GM21528 (cell line): Measurements from ENCODE around the gene ANKH.
"Not testable (repeated sequence)": the region's sequence is repeated elsewhere in the genome, so short reads cannot be mapped to it uniquely, and the experiment has no call there.

Source experiments
- ATAC-seq: cut with Tn5 transposase; IDR thresholded peaks from one replicate; pipeline ENCODE4 v1.9.1; 2021; ENCODE audit warnings: mild to moderate bottlenecking, moderate library complexity; ENCODE audit not compliant: unreplicated experiment, low FRiP score

The ANKH gene

DNA sequence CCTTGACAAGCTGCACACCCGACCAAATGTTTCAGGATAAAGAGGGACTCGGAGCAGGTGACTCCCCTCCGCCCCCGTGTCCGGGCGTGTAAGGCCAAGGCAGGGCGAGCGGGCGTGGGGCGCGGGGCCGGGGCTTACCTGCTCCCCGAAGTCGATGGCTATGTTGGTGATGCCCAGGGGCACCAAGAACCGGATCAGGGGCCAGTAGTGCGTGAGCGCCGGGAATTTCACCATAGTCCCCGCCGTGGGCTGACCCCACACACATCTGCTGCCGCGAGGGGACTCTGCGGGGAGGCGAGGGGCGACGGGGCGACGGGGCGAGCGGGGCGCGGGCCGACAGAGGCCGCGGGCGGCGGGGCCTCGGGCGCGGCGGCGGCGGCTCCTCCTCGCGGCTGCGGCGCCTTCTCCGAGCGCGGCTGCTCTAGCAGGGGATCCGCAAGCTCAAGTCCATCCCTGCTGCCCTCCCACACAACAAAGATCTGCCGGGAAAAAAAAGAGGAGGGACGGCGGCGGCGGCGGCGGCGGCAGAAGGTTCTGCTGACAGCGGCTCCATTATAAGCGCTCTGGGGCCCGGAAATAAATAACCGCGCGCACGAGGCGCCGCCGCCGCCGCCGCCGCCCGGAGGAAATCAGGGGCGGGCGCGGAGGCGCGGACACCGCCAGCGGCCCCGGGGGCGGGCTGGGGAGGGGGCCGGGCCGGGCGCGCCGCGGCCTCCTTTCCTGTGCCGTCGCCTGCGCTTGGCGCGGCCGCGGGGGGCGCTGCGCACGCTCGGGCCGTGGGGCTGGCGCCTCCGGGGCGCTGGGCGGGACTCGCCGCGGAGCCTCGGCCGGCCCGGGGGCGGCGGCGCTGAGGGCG, at the start of gene ANKH:
ANKH (minus strand) TSS at position 565 of the 856 bp plus-strand sequence; CDS start at position 234, 331 bp downstream.
- peak; percentile 92 for ATAC-seq

DNA sequence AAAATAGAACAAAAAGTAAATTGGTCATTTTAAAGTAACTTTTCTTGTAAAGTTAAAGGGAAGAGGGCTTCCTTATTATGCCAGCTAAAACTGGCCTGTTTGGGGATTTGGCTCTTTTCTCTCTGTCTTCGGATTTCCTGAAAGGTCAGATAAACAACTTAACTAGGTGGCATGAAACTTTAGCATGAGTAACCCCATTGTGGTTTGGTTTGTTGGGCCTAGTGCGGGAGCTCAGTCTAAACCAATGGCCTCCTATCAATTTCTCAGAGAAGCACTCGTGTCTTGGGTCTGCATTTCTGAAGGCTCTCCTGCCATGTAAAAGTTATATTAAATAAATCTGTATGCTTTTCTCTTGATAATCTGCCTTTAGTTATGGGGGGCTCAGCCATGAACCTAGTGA, 48.5 kb upstream of the ANKH start:
- ATAC-seq: no peak

DNA sequence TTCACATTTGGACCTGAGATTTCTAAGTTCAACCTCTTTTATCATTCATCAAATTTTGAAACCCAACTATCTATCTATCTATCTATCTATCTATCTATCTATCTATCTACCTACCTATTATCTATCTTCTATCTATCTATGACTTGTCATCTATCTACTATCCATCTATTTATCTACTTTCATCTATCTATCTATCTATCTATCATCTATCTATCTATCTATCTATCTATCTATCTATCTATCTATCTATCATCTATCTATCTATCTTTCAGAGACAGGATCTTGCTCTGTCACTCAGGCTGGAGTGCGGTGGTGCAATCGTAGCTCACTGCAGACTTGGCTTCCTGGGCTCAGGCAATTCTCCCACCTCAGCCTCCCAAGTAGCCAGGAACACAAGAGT, 47.5 kb upstream of the ANKH start:
- ATAC-seq: not testable (repeated sequence)

DNA sequence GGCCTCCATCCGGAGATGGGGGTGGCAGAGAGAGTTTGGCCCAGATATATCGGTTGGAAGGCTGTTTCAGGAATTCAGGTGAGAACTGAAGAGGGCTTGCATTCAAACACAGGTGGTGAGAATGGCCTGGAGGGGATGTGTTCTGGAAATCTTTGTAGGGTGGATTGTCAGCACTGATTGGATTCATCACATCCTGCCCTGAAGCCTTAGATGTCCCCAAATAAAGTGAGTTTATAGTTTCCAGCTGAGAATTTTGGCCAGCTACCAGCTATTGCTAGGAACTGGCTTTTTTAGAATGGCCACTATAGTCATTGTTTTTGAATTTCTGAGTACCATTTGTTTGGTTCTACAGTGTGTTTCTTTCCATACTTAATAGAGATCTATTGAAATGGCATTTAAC, 46.1 kb upstream of the ANKH start:
- ATAC-seq: no peak

DNA sequence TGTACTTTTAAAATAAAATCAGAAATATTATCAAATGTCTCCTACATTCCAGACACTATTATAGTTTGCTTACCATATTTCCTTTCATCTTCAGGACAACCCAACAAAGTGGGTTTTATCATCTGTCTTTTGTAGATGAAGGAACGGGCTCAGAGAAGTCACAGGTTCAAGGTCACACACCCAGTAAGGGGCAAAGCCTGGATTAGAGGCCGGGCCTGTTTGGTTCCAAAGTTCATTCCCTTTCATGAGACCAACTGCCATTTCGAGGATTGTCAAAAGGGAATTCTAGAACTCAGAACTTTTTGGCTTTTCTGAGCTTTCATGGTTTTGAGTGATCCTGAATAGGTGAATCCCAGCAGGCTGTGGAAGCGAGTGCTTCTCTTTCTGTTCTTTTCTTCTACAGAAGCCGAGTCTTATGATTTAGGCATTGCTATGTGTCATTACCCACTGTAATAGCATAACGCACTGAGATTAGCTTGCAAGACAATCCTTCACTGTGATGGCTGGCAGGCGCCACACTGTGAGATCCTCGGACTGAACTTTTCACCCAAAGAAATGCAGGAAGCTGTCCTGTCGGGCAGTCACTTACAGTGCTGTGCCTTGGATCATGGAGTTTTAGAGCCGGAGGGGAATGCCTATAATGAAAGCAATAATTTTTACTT, 43.8 kb upstream of the ANKH start:
- ATAC-seq: no peak

DNA sequence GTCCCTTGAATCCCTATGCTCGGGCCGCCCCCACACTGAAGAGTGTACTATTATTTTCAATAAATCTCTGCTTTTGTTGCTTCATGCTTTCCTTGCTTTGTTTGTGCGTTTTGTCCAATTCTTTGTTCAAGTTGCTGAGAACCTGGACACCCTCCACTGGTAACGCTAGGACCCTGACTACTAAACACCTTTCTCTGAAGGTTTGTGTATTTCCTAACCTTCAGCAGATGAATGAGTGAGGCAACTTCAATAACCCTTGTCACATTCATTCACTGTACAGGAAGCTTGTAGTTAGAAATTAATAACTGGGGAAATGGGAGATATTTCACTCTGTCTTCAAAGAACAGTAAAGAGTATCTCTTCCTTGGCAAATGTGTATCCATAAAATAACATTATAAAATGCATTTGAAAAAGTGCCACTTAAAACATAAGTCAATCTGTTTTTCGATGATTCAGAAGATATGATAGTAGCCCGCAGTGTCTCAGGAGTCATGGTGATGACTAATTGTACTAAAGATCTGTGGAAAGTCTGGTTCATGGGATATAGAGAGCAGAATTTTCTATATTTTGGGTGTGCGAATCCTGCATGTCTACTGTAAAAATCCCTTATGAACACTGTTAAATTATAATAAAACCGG, 43.2 kb upstream of the ANKH start:
- no peak for ATAC-seq

DNA sequence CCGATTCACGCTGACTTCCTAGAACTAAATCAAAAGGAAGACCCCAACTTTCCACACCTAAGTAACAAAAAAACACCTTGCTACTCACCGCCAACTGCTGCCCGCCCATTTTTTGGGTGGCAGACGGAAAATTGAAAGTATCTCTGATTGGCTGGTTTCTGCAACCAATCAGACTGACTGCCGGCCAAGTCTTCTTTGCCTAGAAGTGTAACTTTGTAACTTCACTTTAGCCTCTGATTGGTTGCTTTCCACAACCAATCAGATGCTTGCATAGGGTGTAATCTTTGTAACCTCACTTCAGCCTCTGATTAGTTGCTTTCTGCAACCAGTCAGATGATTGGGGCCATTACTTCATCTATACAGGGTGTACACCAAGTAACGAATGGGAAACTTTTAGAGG, 42.6 kb upstream of the ANKH start:
- no peak for ATAC-seq

DNA sequence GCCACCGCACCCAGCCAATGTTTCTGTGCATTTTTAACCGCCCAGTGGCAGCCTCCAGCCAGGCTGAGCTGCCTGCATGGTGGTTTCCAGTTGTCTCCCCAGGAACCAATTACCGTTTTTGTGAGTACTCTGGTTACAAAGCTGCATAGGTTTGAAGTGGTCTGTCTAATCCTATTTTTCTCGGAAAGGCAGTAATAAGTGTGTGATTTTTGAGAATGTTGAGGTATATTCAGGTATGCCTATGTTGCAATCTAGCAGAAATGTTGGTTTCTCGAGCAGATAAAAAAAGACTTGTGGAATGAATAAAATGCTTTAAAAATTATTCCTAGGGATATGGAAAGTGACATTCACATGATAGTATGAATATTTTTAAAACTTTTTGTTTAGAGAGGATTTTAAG, 41.5 kb upstream of the ANKH start:
- ATAC-seq: no peak

- no peak for ATAC-seq
Measured at GRCh38 chr5:14912206-14912605, 40.6 kb upstream of the ANKH start.

DNA sequence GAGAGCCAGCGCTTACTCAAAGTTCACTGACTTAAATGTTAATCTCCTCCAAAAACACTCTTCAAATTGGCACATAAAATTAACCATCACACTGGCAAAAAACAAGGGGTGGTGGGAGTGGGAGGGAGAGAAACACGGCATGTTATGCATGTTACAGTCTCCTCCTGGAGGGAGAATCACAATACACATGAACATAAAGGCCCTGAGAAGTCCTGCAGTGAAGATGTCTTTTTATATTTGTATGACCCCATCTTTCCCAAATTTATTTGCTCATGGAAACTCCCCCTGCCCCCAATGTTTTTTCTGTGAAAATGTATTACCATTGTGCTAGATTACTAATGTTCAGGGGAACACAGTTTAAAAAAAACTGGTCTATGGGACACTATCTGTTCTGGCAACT, 37.8 kb upstream of the ANKH start:
- no peak for ATAC-seq

- ATAC-seq: no peak
Measured at GRCh38 chr5:14908172-14908571, 36.6 kb upstream of the ANKH start.

DNA sequence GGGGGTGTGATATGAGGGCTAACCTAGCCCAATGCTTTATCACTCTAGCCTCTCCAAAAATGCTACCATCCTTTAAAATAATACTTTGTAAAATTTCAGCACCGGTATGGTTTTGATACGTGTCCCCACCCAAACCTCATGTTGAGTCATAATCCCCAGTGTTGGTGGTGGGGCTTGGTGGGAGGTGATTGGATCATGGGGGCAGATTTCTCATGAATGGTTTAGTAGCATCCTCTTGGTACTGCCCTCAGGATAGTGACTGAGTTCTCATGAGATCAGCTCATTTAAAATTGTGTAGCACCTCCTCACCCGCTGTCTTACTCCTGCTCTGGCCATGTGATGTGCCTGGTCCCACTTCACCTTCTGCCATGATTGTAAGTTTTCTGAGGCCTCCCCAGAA, 35.0 kb upstream of the ANKH start:
- no peak for ATAC-seq

- ATAC-seq: no peak
Measured at GRCh38 chr5:14902826-14903560, 31.4 kb upstream of the ANKH start.

DNA sequence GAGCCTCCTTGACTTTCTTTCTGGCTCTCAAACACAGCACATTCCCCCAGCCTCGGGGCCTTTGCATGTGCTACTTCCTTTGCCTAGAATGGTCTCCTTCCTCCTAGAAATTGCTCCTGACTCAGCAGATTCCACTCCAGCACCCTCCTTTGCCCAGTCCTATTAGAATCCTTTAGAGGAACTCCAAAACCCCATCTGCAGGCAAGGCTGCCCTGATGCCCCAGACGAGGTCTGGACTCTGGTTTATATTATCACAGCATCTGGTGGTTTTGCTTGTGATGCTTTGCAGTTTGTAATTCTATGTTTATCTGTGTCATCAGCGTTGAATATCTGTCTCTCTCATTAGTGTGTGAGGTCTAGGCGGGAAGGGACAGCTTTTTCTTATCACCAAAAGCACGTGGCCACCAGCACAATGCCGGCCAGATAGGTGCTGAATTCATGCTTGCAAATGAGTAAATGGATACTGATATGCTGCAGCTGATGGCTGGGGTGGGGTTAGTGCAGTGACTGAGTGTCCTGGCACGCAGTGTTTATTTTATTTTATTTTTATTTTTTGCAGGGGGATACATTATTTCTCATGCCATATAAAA, 30.0 kb upstream of the ANKH start:
- no peak for ATAC-seq

DNA sequence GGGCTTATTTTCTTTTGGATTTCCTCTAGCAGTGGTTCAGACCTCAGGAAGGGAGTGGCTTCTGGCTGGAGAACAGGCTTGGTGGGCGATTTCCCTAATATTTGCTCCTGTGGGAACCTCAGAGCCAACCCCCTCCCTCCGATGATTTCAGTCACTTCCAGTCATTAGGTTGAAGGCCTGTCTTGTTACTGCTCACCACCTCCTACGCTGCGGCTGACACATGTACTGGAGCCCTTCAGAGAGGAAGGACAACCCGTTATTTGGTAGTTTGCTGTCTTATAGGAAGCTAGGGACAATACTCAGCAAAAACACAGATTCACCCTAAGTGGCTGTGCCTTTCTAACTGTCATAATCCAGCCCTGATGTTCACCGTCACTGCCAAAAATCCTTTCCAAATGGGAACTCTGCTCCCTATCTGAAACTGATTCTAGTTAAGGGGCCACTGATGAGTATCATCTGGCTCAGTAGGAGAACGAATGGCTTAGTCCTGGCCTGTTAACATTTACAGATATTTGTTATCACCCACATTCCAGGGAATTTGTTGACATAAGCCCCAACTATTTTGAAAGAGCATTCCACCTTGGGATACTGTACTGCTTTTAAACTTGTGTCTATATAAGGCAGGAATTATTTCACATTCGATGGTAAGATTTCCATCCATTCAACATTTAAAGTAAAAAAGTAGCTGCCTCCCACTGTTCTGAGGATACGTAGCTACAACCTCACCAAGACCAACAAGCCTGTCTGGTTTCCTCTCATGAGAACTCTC, 29.3 kb upstream of the ANKH start:
- ATAC-seq: no peak

- no peak for ATAC-seq
Measured at GRCh38 chr5:14896131-14896530, 24.6 kb upstream of the ANKH start.

GRCh38 chr5:14895301-14895700, 23.7 kb upstream of the ANKH start:
- ATAC-seq: no peak

- no peak for ATAC-seq
Measured at GRCh38 chr5:14894748-14895147, 23.2 kb upstream of the ANKH start.

GRCh38 chr5:14893381-14893780, 21.8 kb upstream of the ANKH start:
- ATAC-seq: no peak

GRCh38 chr5:14890846-14891245, 19.3 kb upstream of the ANKH start:
- no peak for ATAC-seq
